H1 (cell line): ENCODE measurements around the gene EEF1AKMT3. TPM values are rescaled to one million over a fixed set of nuclear protein-coding genes. Genes with fewer than 3 reads are reported as not detected.

Experiments
- BACH1 ChIP-seq: IDR thresholded peaks from 2 replicates; pipeline ENCODE4 v1.6.1; 2012; ENCODE audit warnings: low read length, improper control_type of control experiment
- BRCA1 ChIP-seq: IDR thresholded peaks from 2 replicates; pipeline ENCODE4 v1.6.1; 2012; ENCODE audit warnings: low read depth, low read length, improper control_type of control experiment
- CHD1 ChIP-seq: IDR thresholded peaks from 2 replicates; pipeline ENCODE4 v1.6.1; 2012; ENCODE audit warnings: low read depth, low read length, improper control_type of control experiment
- CHD2 ChIP-seq: IDR thresholded peaks from 2 replicates; pipeline ENCODE4 v1.6.1; 2012; ENCODE audit warnings: low read length, improper control_type of control experiment
- EP300 ChIP-seq, 2 experiments: IDR thresholded peaks; 1 replicate in 1 of 2; 2 replicates in 1 of 2; pipeline ENCODE4 v1.6.1; 2011 to 2012; ENCODE audit warnings: low read depth in 2 of 2, low read length in 2 of 2, mild to moderate bottlenecking in 2 of 2, borderline replicate concordance in 1 of 2, inconsistent platforms in 1 of 2, moderate library complexity in 1 of 2
- FOSL1 ChIP-seq: IDR thresholded peaks from 2 replicates; pipeline ENCODE4 v1.6.1; 2011; ENCODE audit warnings: mild to moderate bottlenecking, low read depth, low read length, moderate library complexity; ENCODE audit not compliant: insufficient read depth
- GABPA ChIP-seq: IDR thresholded peaks from 2 replicates; pipeline ENCODE4 v1.6.1; 2011; ENCODE audit warnings: mild to moderate bottlenecking, low read length, moderate library complexity, borderline replicate concordance; ENCODE audit not compliant: insufficient read depth
- JUN ChIP-seq: IDR thresholded peaks from 2 replicates; pipeline ENCODE4 v1.6.1; 2011; ENCODE audit warnings: low read depth, mild to moderate bottlenecking, improper control_type of control experiment, low read length
- KDM1A ChIP-seq: fragments of 200-600, 300-600 bp; sonication (generic); IDR thresholded peaks from 2 replicates; pipeline ENCODE4 v1.7.1; 2016; ENCODE audit warnings: mild to moderate bottlenecking, low read length, borderline replicate concordance
- MAFK ChIP-seq: IDR thresholded peaks from 2 replicates; pipeline ENCODE4 v1.6.1; 2012; ENCODE audit warnings: low read depth, mild to moderate bottlenecking, improper control_type of control experiment, low read length
- POLR2A ChIP-seq, 2 experiments: IDR thresholded peaks; 1 replicate in 1 of 2; 2 replicates in 1 of 2; pipeline ENCODE4 v1.6.1; 2011; ENCODE audit warnings: low read depth in 2 of 2, low read length in 2 of 2, mild to moderate bottlenecking in 2 of 2; ENCODE audit errors: control extremely low read depth in 1 of 2
- POLR2AphosphoS5 ChIP-seq: IDR thresholded peaks from 2 replicates; pipeline ENCODE4 v1.6.1; 2011; ENCODE audit warnings: low read depth, low read length
- POU5F1 ChIP-seq: IDR thresholded peaks from 2 replicates; pipeline ENCODE4 v1.6.1; 2011; ENCODE audit warnings: low read depth, mild to moderate bottlenecking, low read length, moderate library complexity
- RBBP5 ChIP-seq: IDR thresholded peaks from 2 replicates; pipeline ENCODE4 v1.7.1; 2012; ENCODE audit warnings: low read depth, mild to moderate bottlenecking, inconsistent platforms, low read length, moderate library complexity, borderline replicate concordance
- RXRA ChIP-seq: IDR thresholded peaks from 2 replicates; pipeline ENCODE4 v1.6.1; 2011; ENCODE audit warnings: low read depth, mild to moderate bottlenecking, low read length, moderate library complexity; ENCODE audit not compliant: insufficient read depth
- SIX5 ChIP-seq: IDR thresholded peaks from 2 replicates; pipeline ENCODE4 v1.6.1; 2011; ENCODE audit warnings: mild to moderate bottlenecking, low read depth, low read length
- TBP ChIP-seq: IDR thresholded peaks from 2 replicates; pipeline ENCODE4 v1.6.1; 2011; ENCODE audit warnings: low read depth, low read length, improper control_type of control experiment
- TCF12 ChIP-seq: IDR thresholded peaks from 2 replicates; pipeline ENCODE4 v1.6.1; 2011; ENCODE audit warnings: low read depth, mild to moderate bottlenecking, low read length
- TEAD4 ChIP-seq: IDR thresholded peaks from 2 replicates; pipeline ENCODE4 v1.6.1; 2012; ENCODE audit warnings: low read depth, low read length, inconsistent platforms, mixed read lengths
- YY1 ChIP-seq: IDR thresholded peaks from 2 replicates; pipeline ENCODE4 v1.6.1; 2011; ENCODE audit warnings: low read depth, mild to moderate bottlenecking, low read length
- polyA plus RNA-seq, 7 experiments: library from polyadenylated mRNA; depleted of rRNA in 3 of 7; stranded (reverse) in 5 of 7; unstranded in 2 of 7; fragments of >200 nt in 5 of 7; fragments of 200-250 nt in 2 of 7; gene quantifications; 1 replicate in 5 of 7; 2 replicates in 1 of 7; 4 replicates in 1 of 7; pipeline versions ENCODE4 v1.2.1 to v1.2.3, GENCODE V29; 2011 to 2013; ENCODE audit warnings: missing spikeins in 2 of 7, mixed read lengths in 2 of 7
- total RNA-seq: library from RNA; stranded (reverse); fragmentation: NEBNext Ultra II Directional; extraction: Animal tissue kit (Norgen Biotek cat#: 25700); gene quantifications from 2 replicates; pipeline ENCODE4 v1.2.1, GENCODE V29; 2021
- TF ChIP-seq, protein P1 (sequence below): IDR thresholded peaks from 2 replicates; pipeline ENCODE4 v1.6.1; 2011; ENCODE audit warnings: low read depth, mild to moderate bottlenecking, low read length; ENCODE audit not compliant: insufficient read depth
- TF ChIP-seq, protein P2 (sequence below), 3 experiments: IDR thresholded peaks; 1 replicate in 2 of 3; 2 replicates in 1 of 3; pipeline versions ENCODE4 v1.5.1 to v1.6.1; 2011; ENCODE audit warnings: low read length in 3 of 3, mild to moderate bottlenecking in 3 of 3, inconsistent platforms in 2 of 3, low read depth in 1 of 3, moderate library complexity in 1 of 3; ENCODE audit not compliant: insufficient read depth in 1 of 3; ENCODE audit errors: control extremely low read depth in 1 of 3

EEF1AKMT3 gene
- total and polyA plus RNA-seq, 2 of the 8 experiments (the other 6 are each of a cell fraction or from before 2014, with no cell fraction given), result 3.1 to 4.4 TPM

DNA sequence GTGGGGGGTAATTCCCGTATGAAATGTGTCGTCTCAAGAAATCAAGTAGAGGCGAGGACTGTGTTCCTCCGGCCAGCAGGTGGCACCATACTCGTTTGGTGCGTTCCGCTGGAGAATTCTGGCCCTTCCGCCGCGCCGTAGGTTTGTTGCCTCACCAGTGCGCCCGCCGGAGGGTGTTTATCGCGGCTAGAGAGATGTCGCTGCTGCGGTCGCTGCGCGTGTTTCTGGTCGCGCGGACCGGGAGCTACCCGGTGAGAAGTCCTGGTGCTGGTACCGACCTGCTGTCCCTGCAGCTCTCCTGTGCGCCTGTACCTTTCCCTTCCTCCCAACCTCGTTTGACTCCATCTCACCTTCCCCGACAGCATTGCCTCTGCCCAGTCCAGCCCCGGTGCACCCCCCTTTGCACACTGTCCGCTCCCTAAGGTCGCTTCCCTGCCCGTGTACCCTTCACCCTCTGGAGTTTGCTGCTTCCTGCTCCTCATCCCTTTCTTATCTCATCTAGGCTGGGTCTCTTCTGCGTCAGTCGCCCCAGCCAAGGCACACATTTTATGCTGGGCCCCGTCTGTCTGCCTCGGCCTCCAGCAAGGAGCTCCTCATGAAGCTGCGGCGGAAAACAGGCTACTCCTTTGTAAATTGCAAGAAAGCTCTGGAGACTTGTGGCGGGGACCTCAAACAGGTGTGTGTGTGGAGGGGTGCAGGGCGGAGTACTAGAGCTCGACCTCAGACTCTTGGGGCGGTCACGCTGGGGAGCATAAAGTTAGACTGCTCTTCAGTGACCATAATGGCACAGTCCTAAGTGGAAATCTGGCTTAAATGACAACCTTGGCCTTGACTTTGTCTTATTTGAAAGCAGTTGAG, 10.4 kb downstream of the EEF1AKMT3 start, which contains the start of gene TSFM (continued):
- TF ChIP-seq, protein P1, sequence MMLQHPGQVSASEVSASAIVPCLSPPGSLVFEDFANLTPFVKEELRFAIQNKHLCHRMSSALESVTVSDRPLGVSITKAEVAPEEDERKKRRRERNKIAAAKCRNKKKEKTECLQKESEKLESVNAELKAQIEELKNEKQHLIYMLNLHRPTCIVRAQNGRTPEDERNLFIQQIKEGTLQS, result peak; percentile 89
- peak; percentile 72; the same call in 1 of the 2 replicates for TF ChIP-seq RBBP5
- TF ChIP-seq TEAD4, result peak; percentile 78
- no peak for TF ChIP-seq FOSL1
- no peak for TF ChIP-seq GABPA
- peak; percentile 60; the same call in 1 of the 2 replicates for TF ChIP-seq YY1
- no peak for TF ChIP-seq TCF12
- TF ChIP-seq, protein P2, sequence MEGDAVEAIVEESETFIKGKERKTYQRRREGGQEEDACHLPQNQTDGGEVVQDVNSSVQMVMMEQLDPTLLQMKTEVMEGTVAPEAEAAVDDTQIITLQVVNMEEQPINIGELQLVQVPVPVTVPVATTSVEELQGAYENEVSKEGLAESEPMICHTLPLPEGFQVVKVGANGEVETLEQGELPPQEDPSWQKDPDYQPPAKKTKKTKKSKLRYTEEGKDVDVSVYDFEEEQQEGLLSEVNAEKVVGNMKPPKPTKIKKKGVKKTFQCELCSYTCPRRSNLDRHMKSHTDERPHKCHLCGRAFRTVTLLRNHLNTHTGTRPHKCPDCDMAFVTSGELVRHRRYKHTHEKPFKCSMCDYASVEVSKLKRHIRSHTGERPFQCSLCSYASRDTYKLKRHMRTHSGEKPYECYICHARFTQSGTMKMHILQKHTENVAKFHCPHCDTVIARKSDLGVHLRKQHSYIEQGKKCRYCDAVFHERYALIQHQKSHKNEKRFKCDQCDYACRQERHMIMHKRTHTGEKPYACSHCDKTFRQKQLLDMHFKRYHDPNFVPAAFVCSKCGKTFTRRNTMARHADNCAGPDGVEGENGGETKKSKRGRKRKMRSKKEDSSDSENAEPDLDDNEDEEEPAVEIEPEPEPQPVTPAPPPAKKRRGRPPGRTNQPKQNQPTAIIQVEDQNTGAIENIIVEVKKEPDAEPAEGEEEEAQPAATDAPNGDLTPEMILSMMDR (IDR thresholded peaks at IDR 0.05; ENCODE audit: control extremely low read depth in 1 of 3, insufficient read depth in 1 of 3, low read depth in 1 of 3, low read length in 3 of 3), result peak; percentile 85 to 97 (median 96)
- no peak for TF ChIP-seq BRCA1
- peak in 1 of 2 experiments; percentile 96; a peak in 2 of 3 replicates for TF ChIP-seq POLR2A (IDR thresholded peaks at IDR 0.05; ENCODE audit: control extremely low read depth in 1 of 2, low read depth in 2 of 2, low read length in 2 of 2)
- TF ChIP-seq CHD2, result 0 out of 2 replicates have a peak, but pooled peaks have one; percentile 53
- TF ChIP-seq BACH1, result no peak
- TF ChIP-seq POLR2AphosphoS5, result peak; percentile 95
- TF ChIP-seq RXRA, result no peak
- no peak for TF ChIP-seq KDM1A
- no peak for TF ChIP-seq EP300 (IDR thresholded peaks at IDR 0.05; ENCODE audit: borderline replicate concordance in 1 of 2, low read depth in 2 of 2, low read length in 2 of 2)
- no peak for TF ChIP-seq MAFK
- no peak for TF ChIP-seq CHD1
- TF ChIP-seq POU5F1, result no peak
- TF ChIP-seq SIX5, result no peak
- peak; percentile 88 for TF ChIP-seq TBP
- 0 out of 2 replicates have a peak, but pooled peaks have one; percentile 3 for TF ChIP-seq JUN
